Stomach (tissue), 4 donors: ENCODE measurements around the gene PRODH.
"Not testable (repeated sequence)": the region's sequence is repeated elsewhere in the genome, so short reads cannot be mapped to it uniquely, and the experiment has no call there.

ENCODE experiments used
- CTCF ChIP-seq, 7 experiments: fragments of 450-650 bp in 4 of 7; fragments of 200-600 bp in 3 of 7; sonication (generic) in 3 of 7; IDR thresholded peaks; one replicate each; pipeline ENCODE4 v1.5.1; 2016 to 2019; ENCODE audit warnings: antibody characterized with exemption in 7 of 7, control low read depth in 2 of 7, mild to moderate bottlenecking in 1 of 7
- POLR2A ChIP-seq, 4 donors: fragments of 450-650 bp; IDR thresholded peaks; one replicate each; pipeline ENCODE4 v1.6.1; 2016; ENCODE audit warnings: antibody characterized with exemption in 4 of 4, control low read depth in 2 of 4, mild to moderate bottlenecking in 1 of 4, moderate library complexity in 1 of 4
- POLR2AphosphoS5 ChIP-seq, 3 donors: sonication (generic); formaldehyde crosslinking; IDR thresholded peaks; one replicate each; pipeline ENCODE4 v1.6.1; 2016; ENCODE audit warnings: antibody characterized with exemption in 3 of 3

DNA sequence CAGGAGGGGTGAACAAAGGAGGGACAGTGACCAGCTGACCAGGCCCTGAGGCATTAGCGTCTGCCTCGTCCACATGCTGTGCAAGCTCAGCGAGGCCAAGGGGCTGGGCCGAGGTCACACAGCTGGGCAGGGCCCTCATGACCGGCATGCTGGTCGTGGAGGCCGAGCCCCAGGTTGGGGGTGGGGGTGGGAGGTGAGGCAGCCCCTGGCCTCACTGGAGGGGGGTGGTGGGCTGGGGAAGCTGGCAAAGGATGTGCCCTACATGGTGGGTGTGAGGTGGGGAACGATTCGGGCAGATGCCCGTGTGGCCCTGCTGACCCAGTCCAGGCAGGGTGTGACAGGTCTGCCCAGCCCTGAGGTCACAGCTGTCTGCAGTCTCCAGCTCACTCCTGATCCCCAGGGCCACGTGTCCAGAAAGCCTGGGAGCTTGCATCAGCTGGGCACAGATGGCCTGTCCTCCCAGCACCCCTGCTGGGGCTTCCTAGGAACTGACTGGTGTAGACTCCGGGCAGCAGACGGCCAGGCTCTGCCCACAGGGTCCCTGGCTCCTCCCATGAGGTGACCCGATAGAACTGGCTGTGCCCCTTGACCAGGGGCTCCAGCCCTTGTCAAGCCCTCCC, 31.4 kb upstream of the PRODH start:
- not testable (repeated sequence) for TF ChIP-seq POLR2AphosphoS5, CTCF, POLR2A (IDR thresholded peaks at IDR 0.05)
